GM12878 (cell line): ENCODE results near the gene MALT1. TPM values are rescaled to one million over a fixed set of nuclear protein-coding genes. Genes with fewer than 3 reads are reported as not detected.
A peak's percentile ranks its signal among the peaks of the same experiment; 100 is the strongest.

Source experiments
- ATAC-seq: fragments of 200-7000 bp; cut with Tn5 transposase; 3 replicates; pipeline ENCODE4 v1.9.1; 2020; ENCODE audit warnings: mild to moderate bottlenecking, moderate library complexity
- BruUV-seq: library from RNA; stranded (reverse); fragments of 400-500 nt; replicated peaks from 2 replicates; lab custom pipeline; 2021; lab: Mats Ljungman, UMichigan
- CTCF ChIA-PET: fragments of 300-600 bp; sonication (Branson Sonifier 250); formaldehyde crosslinking; extraction: SDS; loops from one replicate; lab custom pipeline; 2021; ENCODE audit warnings: inconsistent platforms; lab: Yijun Ruan, JAX
- POLR2A ChIA-PET: fragments of 350-600 bp; formaldehyde crosslinking; extraction: SDS; loops from one replicate; lab custom pipeline; 2021; ENCODE audit warnings: inconsistent platforms; lab: Charles Lee
- RAD21 ChIA-PET: fragments of 300-600 bp; sonication (Branson Sonifier 250); formaldehyde crosslinking; loops from one replicate; lab custom pipeline; 2023; ENCODE audit warnings: antibody characterized with exemption; ENCODE audit not compliant: unreplicated experiment; lab: Charles Lee
- SMC1A ChIA-PET: fragments of 300-600 bp; sonication (Branson Sonifier 250); formaldehyde crosslinking; loops from one replicate; lab custom pipeline; 2023; ENCODE audit not compliant: unreplicated experiment, uncharacterized antibody; lab: Charles Lee
- DNase-seq: peaks from one replicate; pipeline ENCODE4 v3.0.0-alpha.2; 2011; ENCODE audit warnings: low read depth, low spot score
- FAIRE-seq: peaks from 3 replicates; lab custom pipeline; 2011; peaks lifted over from hg19 to GRCh38; lab: Jason Lieb, UNC
- H2AFZ ChIP-seq: 2 replicates; pipeline ENCODE4 v1.6.0; 2011; ENCODE audit warnings: low read depth, low read length, control low read depth; ENCODE audit not compliant: control insufficient read depth
- H3K27ac ChIP-seq: 2 replicates; pipeline ENCODE4 v1.5.1; 2011; ENCODE audit warnings: control low read depth; ENCODE audit not compliant: control insufficient read depth, insufficient read depth
- H3K27me3 ChIP-seq, 2 experiments: replicated peaks in 1 of 2; 2 replicates each; pipeline versions ENCODE4 v1.6.0 to v1.6.1; 2011; ENCODE audit warnings: low read length in 1 of 2; ENCODE audit not compliant: control insufficient read depth in 2 of 2, insufficient read depth in 2 of 2
- H3K36me3 ChIP-seq, 2 experiments: 2 replicates each; pipeline ENCODE4 v1.5.1; 2011; ENCODE audit warnings: low read length in 1 of 2; ENCODE audit not compliant: control insufficient read depth in 2 of 2, insufficient read depth in 2 of 2
- H3K4me1 ChIP-seq: 2 replicates; pipeline ENCODE4 v1.6.1; 2011; ENCODE audit warnings: mild to moderate bottlenecking, low read length, moderate library complexity, mixed read lengths; ENCODE audit not compliant: control insufficient read depth, insufficient read depth
- H3K4me2 ChIP-seq: 2 replicates; pipeline ENCODE4 v1.6.0; 2011; ENCODE audit warnings: control low read depth; ENCODE audit not compliant: control insufficient read depth, insufficient read depth
- H3K4me3 ChIP-seq: fragments of 200-600 bp; sonication (generic); 2 replicates; pipeline ENCODE4 v1.5.1; 2016
- H3K79me2 ChIP-seq: 2 replicates; pipeline ENCODE4 v1.6.0; 2011; ENCODE audit warnings: low read length; ENCODE audit not compliant: control insufficient read depth, insufficient read depth
- H3K9ac ChIP-seq: 2 replicates; pipeline ENCODE4 v1.8.0; 2011; ENCODE audit warnings: low read length, control low read depth, mixed read lengths; ENCODE audit not compliant: control insufficient read depth, insufficient read depth
- H3K9me3 ChIP-seq: replicated peaks from 3 replicates; pipeline ENCODE4 v1.5.1; 2011; ENCODE audit warnings: mild to moderate bottlenecking, low read length; ENCODE audit not compliant: control insufficient read depth, insufficient read depth
- H4K20me1 ChIP-seq: 2 replicates; pipeline ENCODE4 v1.6.0; 2011; ENCODE audit not compliant: control insufficient read depth, insufficient read depth
- CBFB ChIP-seq: IDR thresholded peaks from 2 replicates; pipeline ENCODE4 v1.6.1; 2016; ENCODE audit warnings: antibody characterized with exemption, low read depth
- CUX1 ChIP-seq: IDR thresholded peaks from 2 replicates; pipeline ENCODE4 v1.6.1; 2012; ENCODE audit warnings: improper control_type of control experiment, low read depth, low read length; ENCODE audit not compliant: insufficient replicate concordance
- SMAD1 ChIP-seq: fragments of 450-650 bp; IDR thresholded peaks from 2 replicates; pipeline ENCODE4 v1.6.1; 2018; ENCODE audit warnings: mild to moderate bottlenecking, low read depth; ENCODE audit not compliant: partially characterized antibody
- WGBS: methylation state at CpG from one replicate; pipeline ENCODE4 v1.1.6; 2016; ENCODE audit warnings: low lambda C conversion rate; ENCODE audit not compliant: insufficient replicate concordance, insufficient coverage; ENCODE audit errors: missing lambda C conversion rate; 5-methylcytosine and 5-hydroxymethylcytosine counted together
- in situ Hi-C: fragments of 300-500 bp; cut with MboI; formaldehyde crosslinking; loops from 9 replicates; pipeline ENCODE4 v1.14.3; 2018; ENCODE audit warnings: mixed read lengths
- intact Hi-C: fragments of 100-400 bp; cut with micrococcal nuclease; formaldehyde crosslinking; loops from one replicate; pipeline ENCODE4 v1.14.2; 2022; ENCODE audit not compliant: unreplicated experiment
- polyA plus RNA-seq, 11 experiments: library from polyadenylated mRNA; depleted of rRNA in 4 of 11; unstranded in 6 of 11; stranded (reverse) in 5 of 11; fragments of >200 nt; fragmentation: Nextera tagmentation in 4 of 11; fragmentation: Illumina TruSeq in 1 of 11; extraction: Ambion mirVana in 4 of 11; extraction: Trizol in 1 of 11; gene quantifications; 1 replicate in 1 of 11; 2 replicates in 10 of 11; pipeline versions ENCODE4 v1.2.1 to v1.2.3, GENCODE V29; 2011 to 2016; ENCODE audit warnings: inconsistent platforms in 2 of 11, missing spikeins in 2 of 11, low read depth in 1 of 11
- total RNA-seq, 4 experiments: library from RNA; depleted of rRNA in 3 of 4; stranded (reverse); fragments of >200 nt in 3 of 4; fragmentation: Illumina TruSeq in 1 of 4; extraction: Trizol in 1 of 4; gene quantifications; 2 replicates each; pipeline versions ENCODE4 v1.2.1 to v1.2.3, GENCODE V29; 2013 to 2021

The MALT1 gene
- total and polyA plus RNA-seq, 10 of the 15 experiments (the other 5 are each of a cell fraction or from before 2014, with no cell fraction given): 17.6 to 126 (median 45.4) TPM

DNA sequence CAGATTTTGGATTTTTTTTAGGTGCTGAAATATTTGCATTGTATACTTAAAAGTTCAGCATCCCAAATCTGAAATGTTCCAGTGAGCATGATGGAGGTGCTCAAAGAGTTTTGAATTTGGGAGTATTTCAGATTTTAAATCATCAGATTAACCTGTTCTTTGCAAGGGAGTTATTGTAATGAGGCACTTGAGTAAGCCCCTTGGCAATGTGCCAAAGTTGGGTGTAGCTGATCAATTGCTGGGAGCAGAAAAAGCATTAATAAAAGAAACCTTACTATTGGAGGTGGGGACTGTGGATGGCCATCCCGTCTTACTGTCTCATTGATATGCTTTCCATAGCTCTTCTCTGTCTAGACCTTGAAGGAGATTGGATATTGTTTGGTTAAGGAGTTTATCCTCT, 28.3 kb downstream of the MALT1 start:
- in situ Hi-C loops: no loop called here
- H3K27ac ChIP-seq: no peak overlapping the region
- no peak for FAIRE-seq
- H3K79me2 ChIP-seq: peaks cover 19% of the 10 kb centered on the region
- ChIA-PET SMC1A (interaction anchor here (0.7 to 6.1 kb wide), 9 partner anchors 11 to 199 kb away, joined by 3 to 44 read pairs (median 4); no protein-coding TSS in a partner anchor), POLR2A (interaction anchor here (0.6 to 0.7 kb wide), 2 partner anchors 34 to 167 kb away, joined by 3 to 4 read pairs; no protein-coding TSS in a partner anchor), RAD21 (interaction anchor here (0.9 to 1.4 kb wide), 3 partner anchors 10 to 204 kb away, joined by 3 read pairs; no protein-coding TSS in a partner anchor), CTCF (interaction anchor here (0.8 to 1.1 kb wide), 5 partner anchors 9 to 160 kb away, joined by 3 to 4 read pairs (median 3); no protein-coding TSS in a partner anchor)
- intact Hi-C loops: no loop called here
- H3K4me3 ChIP-seq: no peak overlapping the region
- no peak overlapping the region for H3K9ac ChIP-seq
- no peaks in the 10 kb centered on the region; the same call in 1 of the 2 replicates for H3K4me1 ChIP-seq
- no peak overlapping the region for H2AFZ ChIP-seq
- no peaks in the 10 kb centered on the region for H3K27me3 ChIP-seq
- no peak for ATAC-seq
- no peaks in the 10 kb centered on the region for H4K20me1 ChIP-seq
- H3K9me3 ChIP-seq: no peaks in the 10 kb centered on the region; the same call in 2 of the 3 replicates
- H3K36me3 ChIP-seq: peaks cover 11 to 55% of the 10 kb centered on the region in 2 experiments
- H3K4me2 ChIP-seq: no peak overlapping the region
- WGBS: 93% methylated on average over 1 of the region's 1 CpG
- DNase-seq: no peak
- TF ChIP-seq CUX1 (no peak), CBFB (no peak), SMAD1 (peak; percentile 24)
- no TSS peak for BruUV-seq
